NK-92 treated with Interleukin-12 subunit alpha and Interleukin-12 subunit beta, amount 100 ng/mL, for 24 hours (cell line): ENCODE results near the gene KCNQ4.

Source experiments
- DNase-seq: peaks from one replicate; lab custom pipeline; 2025; lab: John Stamatoyannopoulos, UW

The KCNQ4 gene

DNA sequence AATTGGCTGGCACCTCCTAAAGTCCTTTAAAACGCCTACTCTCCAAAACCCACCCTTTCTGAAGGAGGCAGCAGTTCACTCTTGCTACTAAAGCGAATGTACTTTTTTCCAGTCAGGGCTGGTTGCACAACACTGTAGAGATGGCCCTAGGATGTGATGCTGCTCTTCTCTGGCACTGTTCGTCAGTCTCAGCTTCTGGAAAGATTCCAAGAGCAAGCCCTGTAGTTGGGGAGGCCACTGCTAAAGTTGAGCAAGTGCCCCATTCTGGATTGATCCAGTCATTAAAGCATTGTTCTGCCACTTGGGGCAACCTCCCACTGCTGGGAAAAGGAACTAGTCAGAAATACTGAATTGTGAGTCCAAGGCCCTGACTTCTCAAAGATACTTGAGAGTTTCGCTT, 28.5 kb upstream of the KCNQ4 start:
- DNase-seq: no peak

DNA sequence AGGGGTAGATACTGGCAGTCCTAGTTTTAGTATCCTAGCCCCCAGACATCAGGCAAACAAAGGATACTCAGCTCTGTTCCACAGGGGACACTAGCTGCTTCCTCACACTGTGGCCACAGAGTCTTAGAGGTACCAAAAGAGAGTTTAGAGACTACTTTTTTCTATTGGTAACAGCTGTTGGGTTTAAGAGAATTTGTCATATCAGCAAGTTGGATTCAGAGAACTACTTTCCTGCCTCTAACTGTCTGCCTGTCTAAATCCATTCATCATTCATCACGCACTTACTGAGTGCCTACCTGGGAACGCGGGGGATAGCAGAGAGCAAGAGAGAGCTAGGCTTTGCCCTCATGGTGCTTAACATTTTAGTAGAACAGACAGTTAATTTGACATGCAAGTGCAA, 27.1 kb upstream of the KCNQ4 start:
- no peak for DNase-seq

DNA sequence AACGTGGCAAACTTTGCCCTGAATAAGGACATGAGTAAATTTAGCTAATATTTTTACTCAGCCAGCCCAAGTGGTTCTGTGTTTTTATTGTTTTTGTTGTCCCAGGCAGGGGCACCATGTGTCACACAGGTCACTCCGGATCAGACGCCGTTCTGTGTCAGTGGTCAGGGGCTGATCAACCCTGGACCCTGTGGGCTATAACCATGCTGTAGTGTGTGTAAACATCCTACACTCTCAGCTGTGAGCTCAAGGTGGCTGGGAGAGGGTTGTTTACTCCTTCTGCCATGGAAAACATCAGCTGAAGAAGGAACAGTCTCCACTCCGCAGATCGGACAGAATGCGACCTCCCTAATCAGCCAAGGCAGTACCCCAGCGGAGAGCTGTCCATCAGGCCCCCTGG, 26.5 kb upstream of the KCNQ4 start:
- DNase-seq: no peak

DNA sequence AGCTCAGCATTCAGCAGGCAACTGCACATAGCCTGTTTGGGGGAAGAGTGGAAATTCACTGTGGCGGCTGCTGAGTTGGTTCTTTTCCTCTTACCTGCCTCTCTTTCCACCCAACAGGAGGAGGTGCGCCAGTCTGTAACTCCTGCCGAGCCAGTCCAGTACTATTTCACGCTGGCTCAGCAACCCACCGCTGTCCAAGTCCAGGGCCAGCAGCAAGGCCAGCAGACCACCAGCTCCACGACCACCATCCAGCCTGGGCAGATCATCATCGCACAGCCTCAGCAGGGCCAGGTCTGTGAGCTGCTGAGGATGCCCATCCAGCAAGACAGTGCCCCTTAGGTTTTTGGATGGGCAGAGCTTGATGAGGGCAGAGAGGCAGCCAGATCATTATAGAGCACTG, 25.6 kb upstream of the KCNQ4 start:
- no peak for DNase-seq

DNA sequence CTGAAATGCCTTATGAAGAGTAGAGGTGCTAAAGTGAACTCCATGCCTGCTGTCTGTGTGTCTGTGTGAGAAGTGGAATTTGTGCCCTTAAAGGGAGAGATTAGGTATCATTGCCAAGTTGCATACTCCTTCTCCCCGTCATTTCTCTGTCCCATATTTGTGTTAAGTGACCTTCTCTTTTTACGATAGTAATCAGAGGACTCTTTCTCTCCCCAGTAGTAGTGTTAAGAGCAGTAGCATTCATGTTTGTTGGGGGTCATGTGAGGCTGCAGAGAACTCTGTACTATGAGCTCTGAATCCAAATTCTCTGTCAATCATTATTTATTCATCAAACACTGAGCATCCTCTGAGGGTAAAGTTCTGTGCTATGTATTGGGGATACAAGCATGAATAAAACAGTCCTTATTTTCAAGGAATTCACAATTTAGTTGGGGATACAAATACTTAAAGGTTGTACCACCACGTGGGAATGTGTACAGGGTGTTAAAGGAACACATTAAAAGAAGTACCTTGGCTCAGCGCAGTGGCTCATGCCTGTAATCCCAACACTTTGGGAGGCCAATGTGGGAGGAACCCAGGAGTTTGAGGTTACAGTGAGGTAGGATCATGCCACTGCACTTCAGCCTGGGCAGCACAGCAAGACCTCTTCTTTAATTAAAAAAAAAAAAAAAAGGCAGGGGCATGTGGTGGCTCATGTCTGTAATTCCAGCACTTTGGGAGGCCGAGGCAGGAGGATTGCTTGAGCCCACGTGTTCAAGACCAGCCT, 24.8 kb upstream of the KCNQ4 start:
- DNase-seq: no peak

DNA sequence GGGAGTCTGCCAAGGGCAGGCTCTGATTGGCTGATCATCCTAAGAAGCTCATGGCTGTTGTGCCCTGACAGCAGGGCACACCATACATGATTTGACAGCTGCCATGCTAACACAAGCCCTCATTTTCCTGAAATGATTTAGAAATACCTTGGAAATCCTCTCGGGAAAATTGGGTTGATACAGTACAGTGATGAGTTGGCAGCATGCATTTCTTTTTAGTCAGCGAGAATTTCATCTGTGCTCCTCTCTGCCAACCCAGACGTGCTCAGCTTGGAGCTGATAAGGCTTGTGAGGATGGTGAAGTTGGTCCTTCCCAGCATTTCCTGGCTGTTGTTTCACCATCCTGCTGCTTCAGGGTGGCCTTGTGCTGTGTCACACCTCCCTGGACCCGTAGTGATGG, 22.6 kb upstream of the KCNQ4 start:
- DNase-seq: no peak

DNA sequence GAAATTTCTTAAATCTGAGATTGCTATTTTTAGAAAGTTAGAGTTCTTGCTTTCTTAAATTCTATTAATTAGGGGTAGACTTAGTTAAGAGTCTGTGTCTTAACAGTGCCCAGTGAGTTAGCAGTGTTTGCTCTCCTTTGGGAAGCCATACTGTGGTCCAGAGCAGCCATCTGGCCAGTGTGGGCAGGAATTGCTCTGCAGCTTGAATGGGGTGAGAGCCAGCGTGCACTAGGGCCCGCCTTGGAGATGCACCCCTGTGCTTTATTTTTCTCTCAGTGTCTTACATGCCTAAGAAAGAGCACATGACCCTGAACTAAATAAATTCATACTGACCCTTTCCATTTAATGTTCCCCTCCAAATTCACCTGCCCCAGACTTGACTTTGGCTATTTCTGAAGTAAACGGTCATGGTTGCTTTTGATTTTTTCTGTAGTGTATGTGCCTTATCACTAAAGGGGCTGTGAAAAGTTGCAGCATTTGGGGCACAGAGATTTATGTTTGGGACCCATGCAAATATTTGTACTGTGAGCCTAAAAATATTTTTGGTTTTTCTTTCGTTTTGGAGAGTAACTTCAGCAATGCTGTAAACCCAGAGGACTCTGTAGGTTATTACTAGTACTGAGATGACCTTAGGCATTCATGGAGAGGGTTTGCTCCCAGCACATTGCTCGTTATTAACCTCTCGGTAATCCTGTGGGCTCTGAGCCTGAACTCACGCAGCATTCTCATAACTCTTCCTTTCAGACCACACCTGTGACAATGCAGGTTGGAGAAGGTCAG, 21.3 kb upstream of the KCNQ4 start:
- no peak for DNase-seq

DNA sequence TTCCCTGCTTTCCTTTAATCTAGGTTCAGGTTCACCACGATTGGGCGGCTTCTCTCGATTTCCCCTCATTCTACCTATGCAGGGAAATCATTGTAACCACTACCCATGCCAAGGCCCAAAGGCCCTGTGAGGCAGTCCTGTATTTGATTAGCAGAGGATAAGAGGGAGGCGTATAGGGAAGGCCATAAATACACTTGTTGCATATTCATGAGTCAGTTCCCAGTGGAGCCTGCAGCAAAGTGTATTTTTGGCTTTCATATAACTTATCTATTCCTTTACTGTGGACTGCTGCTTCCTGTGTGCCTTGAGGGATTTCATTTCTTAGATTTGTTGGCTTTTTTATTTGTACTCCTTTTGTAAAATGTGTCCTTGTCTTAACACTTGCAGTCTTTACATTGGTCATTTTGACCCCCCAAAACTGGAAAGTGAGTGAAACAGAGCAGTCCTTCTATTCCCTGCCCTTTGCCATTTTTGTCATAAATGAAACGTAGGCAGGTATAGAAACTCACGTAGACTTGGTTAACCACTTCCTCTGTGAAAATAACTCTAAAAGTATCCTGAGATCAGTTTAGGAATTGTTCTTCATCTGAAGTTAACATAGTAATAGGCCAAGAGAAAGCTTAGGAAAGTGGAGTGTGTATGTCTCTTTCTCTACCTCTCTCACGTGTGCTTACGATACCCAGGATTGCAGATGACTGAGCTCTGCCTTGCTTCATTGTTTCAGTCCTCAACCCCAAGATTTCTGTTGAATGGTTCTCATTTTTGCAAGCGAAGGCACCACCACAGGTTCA, 19.6 kb upstream of the KCNQ4 start:
- DNase-seq: no peak

DNA sequence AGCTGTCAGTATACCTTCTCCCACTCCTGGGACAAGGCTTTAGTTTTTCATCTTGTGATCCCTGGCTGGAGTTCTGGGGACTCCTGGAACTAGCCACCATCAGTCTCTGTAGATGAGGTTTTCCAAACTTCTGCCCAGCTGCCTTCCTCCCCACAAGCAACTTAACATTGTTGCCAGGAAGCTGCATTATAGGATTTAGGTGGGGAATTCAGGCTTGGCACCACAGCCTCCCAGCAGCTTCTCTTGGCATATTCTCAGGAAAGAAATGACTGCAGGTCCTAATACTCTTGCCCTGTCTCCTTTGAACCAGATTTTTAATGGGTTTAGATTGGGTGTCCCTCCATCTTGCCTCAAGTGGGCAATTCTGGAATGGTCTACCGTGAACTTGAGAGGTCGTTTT, 18.6 kb upstream of the KCNQ4 start:
- DNase-seq: no peak

DNA sequence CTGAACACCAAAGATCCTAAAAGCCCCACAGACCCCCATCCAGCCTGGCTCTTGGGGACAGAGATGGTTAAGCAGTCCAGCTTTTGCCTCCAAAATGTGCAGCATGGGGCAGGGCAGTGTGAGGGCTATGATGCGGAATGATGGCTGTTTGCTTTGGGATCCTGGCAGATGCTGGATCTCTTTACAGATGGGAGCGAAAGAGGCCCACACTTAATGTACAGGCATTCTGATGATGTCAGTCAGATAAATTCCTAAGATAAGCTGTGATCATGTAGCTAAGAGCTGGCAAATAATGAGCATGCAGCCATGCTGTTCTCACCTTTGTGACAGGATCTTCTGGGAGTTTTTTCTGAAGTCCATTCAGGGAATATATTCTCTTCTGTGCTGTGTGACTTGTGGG, 17.6 kb upstream of the KCNQ4 start:
- no peak for DNase-seq

DNA sequence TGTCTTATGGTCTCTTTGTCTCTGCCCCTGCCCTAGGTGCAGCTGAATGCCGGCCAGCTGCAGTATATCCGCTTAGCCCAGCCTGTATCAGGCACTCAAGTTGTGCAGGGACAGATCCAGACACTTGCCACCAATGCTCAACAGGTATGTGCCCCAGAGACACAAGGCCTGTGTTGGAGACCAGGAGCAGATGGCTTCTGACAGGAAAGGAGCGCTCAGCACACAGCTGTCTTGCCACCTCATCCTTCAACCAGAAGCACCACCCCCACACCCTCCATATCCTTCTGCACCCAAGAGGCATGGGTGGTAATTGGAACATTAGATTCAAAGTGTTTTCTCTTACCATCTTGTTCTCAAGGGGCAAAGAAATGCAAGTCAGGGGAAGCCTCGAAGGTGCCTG, 17.0 kb upstream of the KCNQ4 start:
- DNase-seq: no peak

DNA sequence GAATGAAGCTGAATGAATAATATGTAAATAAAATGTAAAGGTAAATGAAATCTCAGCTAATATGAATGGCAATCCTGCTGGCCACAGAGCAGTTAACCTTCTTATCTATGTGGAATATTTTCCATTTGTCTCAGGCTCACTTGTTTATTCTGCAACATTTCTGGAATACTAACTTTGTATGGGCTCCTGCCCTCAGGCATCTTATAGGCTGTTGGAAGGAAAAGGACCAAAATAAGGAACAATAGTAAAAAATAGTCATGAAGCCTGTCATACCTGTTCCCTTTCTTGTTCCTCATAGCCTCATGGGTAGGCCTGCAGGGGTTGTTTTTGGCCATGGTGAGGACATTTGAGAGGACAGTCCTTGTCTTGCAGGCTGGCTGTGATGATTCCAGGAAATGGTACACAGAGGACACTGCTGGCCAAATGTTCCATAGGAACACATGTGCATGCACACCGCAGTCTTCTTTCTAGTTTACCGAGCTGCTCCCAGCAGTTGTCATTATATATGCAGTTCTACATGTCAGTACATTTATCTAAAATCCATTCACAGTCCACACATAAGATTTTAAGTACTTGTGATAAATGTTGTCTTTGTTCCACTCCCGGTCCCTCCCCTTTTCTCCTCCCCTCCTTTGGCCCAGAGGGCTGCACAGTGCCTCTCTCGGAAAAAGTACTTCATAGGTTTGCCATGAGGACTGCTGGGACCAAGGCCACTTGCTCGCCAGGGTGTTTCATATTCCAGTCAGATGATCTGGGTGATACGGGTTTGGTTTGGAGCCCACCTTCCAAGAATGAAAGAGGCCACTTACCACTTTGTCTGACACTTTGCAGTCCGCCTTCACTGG, 15.2 kb upstream of the KCNQ4 start:
- DNase-seq: no peak

DNA sequence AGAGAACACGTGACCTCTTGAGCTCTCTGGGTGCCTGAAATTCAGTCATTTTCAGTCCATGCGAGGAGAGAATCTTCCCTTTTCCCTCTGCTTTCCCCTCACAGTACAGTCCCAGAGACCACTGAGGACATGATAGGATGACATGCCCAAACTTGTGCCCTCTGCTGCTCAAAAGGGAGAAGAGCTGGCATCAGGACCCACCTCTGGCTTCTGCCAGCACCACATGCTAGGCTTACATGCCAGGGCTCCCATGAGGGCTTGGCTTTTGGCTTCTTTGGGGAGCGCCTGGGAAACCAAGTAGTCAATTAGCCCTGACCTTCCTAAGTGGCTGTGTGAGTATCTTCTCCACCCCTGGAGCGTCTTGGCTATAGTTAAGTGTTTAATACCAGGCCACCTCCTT, 13.8 kb upstream of the KCNQ4 start:
- no peak for DNase-seq

DNA sequence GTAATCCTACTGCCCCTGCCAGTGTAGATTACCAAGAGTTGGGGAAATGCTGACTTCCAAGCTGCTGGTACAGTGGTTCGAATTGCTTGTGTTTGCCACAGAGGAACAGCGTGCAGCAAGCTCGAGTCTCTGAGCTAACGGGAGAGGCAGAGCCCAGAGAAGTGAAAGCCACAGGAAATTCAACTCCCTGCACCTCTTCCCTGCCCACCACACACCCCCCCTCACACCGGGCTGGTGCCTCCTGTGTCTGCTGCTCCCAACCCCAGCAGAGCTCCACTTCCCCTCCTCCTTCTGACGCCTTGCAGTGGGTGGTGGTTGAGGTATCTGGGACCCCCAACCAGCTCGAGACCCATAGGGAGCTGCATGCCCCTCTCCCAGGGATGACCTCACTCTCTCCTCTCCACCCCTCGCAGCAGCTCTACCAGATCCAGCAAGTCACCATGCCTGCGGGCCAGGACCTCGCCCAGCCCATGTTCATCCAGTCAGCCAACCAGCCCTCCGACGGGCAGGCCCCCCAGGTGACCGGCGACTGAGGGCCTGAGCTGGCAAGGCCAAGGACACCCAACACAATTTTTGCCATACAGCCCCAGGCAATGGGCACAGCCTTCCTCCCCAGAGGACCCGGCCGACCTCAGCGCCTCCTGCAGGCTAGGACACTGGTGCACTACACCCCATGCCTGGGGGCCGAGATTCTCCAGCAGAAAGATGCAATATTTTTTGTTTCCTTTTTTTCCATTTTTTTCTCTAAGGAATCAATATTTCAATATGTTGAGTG, 13.1 kb upstream of the KCNQ4 start:
- no peak for DNase-seq

DNA sequence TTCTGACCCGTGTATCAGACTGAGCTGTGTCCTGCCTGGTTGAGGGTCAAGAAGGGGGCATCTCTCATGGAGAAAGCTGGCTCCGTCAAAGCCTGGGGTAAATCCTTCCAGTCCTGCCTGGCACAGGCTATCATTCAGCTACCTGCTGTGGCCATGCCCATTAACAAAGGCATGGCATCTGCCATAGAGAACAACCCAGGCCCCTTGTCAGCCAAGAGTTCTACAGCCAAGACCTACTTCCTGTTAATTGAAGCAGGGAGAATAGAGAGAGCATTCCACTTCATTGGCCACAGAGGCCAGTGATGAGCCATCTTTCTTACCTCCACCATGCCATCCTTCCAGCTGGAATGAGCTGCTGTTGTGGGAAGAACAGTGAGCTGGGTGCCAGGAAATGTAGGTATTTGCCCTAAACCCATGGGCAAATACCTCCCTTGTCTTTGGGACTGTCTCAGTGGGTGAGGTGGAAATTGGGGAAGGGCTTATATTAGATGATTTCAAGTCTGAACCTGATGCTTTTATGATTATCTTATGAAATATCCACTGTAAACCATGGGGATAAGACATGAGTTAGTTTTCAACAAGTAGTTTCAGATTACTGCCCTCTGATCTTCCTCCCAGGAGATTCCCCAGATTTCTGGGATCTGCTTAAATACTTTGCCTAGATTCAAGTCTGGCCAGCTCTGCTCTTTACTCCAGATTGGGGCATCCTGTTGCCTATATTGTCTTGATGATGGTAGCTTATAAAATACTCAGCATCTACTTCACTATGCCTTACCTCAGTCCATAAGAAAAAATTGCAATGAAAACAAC, 11.2 kb upstream of the KCNQ4 start:
- DNase-seq: no peak

DNA sequence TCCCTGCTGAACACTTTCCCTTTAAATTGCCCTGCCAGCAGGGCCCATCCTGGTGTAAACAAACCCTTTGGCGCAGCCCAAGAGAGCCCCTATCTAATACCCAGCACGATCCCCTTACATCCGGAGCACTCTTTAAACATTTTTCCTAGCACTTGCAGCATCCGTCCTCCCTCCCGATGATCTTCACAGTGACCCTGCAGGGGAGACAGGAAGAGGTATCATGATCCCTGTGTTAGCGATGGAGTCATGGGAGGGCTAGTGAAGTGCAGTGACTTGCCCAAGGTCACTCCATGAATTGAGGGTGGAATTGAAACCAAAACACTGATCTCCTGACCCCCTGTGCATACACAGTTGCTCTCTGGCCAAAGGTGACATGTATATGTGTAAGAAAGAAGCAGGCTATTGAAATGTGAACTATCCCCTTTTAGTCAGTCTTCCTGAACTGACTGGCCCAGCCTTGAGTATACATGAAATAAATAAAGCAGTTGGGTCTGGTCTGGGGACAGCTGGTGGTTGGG, 9.8 kb upstream of the KCNQ4 start:
- no peak for DNase-seq

DNA sequence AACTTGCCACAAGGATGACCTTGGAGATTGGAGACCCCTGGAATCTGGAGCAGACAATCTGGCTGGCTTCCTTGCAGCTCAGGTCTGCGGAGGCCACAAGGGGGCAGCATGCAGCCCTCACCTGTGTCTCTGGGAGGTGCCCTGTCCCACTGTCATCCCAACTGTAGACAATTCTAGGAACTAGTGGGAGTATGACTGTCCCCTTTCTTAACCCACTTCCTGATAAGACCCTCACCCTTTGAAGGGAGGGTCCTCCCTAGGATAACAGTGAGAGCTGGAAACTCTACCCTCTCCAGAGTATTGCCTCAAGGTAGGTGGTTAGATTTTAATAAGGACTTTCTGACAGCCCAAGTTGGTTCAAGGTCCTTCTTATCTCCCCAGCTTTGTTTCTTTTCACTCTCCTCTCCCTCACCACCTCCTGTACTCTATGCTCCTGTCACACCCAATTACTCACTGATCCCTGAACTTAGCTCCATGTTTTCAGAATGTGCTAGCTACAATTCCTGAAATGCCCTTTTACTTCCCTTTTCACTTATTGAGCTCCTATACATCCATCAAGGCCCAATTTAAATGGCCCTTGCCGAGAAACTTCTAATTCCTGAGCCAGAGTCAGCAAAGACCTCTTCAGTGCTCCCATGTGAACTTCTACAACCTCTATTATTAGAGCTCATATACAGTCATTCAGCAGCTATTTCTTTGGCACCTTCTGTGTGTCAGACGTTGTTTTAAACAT, 9.2 kb upstream of the KCNQ4 start:
- no peak for DNase-seq

DNA sequence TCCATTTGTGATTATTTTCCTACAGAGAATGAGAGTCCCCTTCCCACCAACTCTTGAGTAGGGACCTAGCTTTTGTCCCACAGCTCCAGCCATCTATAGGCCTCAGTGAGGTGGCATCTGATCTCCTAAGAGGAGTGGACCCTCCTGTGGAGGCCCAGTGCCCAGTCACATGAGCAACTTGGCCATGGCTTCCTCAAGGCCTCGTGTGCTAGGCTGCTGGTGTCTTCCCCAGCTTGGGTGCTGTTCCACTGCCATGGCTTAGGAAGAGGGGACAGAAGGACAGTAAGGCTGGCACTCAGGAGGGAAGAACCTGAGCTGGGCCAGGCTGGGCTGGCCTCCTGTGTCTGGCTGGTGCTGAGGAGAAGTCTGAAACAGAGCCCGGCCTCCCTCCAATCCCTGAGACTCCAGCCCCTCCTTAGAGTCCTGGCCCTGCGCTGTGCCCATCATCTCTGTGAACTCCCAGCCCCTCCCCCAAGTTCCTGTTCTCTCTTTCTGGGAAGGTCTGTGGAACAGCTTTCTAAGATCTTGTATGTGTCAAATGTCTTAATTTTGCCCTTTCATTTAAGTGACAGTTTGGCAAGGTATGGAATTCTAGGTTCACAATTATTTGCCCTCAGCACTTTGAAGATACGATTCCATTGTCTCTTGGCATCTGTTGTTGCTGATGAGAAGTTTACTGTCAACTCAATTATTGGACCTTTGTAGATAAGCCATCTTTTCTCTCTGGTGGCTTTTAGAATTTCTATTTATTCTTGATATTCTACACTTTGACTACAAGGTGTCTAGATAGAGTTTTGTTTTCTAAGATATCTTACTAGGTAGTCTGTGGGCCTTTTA, 7.1 kb upstream of the KCNQ4 start:
- DNase-seq: no peak
